Umbilical cord (tissue), 2 donors: ENCODE measurements around the gene PTPRD. TPM values are rescaled to one million over a fixed set of nuclear protein-coding genes. Genes with fewer than 3 reads are reported as not detected.
"Not testable (repeated sequence)": the region's sequence is repeated elsewhere in the genome, so short reads cannot be mapped to it uniquely, and the experiment has no call there.

Source experiments
- DNase-seq: peaks from one replicate; pipeline ENCODE4 v3.0.0-alpha.2; 2015; ENCODE audit warnings: low spot score
- total RNA-seq: library from RNA; depleted of rRNA; stranded (reverse); fragments of >200 nt; gene quantifications from one replicate; pipeline ENCODE4 v1.2.3, GENCODE V29; 2014; ENCODE audit warnings: low replicate concordance; ENCODE audit not compliant: insufficient read depth

The PTPRD gene
- total RNA-seq, 1 donor from 2014 or later = 29.1 TPM

DNA sequence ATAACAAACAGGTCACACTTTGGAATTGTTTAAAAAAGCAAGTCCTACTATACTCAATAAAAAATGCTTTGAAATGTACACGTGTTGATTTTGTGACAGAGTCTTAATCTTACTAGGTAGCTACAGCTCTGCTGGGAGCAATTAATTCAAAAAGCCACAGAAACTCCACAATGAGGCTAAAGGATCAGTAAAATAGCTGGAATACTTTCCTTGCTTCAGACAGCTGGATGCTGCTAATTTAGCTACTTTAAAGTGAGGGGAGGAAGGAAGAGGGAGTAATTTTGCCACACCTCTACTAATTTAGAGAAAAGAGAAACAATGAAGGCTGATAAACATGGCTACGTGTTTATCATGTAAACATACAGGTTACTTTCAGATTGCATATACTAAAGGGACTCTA, 1885.6 kb downstream of the PTPRD start:
- no peak for DNase-seq

- no peak for DNase-seq
These were observed 1886.1 kb downstream of the PTPRD start for GRCh38 chr9:8726692-8727091.

DNA sequence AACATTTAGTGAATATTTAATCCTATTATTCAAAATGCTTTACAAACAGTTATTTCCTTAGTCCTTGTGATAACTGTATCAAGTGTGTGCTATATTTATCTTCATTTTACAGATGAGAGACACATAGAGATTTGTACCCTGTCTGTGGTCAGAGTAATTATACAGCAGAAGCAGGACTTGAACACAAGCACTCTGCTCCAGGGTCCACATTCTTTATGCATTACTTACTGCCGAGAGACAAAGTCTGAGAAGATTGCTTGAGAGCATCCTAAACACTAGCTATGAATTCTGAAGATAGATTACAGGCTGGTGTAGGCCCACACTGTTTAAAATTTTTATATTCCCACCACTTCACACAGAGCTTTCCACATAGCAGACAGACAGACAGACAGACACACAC, 1887.2 kb downstream of the PTPRD start:
- no peak for DNase-seq

DNA sequence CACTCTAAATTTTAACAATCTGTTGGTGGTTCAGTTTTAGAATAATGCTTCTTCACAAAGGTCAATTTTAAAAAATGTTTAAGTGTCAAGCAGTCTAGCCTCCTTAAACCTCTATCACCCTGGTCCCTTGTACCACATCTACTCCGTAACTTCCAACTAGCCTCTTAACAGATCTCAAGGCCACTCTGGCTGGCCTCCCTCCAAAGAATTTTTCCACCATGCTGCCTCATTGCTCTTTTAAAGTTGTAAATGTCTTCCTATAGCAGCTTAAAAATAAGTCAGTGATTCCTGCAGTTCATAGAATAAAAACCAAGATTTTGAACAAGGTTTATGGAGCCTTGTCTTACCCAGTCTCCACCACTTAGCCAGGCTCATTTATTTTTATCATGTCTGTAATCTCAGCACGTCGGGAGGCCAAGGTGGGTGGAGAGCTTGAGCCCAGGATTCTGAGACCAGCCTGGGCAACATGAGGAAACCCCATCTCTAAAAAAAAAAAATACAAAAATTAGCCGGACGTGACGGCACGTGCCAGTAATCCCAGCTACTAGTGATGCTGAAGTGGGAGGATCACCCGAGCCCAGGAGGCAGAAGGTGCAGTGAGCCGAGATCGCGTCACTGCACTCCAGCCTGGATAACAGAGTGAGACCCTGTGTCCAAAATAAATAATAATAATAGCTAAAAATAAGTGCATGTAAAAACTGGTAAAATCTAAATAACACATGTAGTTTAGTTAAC, 1888.4 kb downstream of the PTPRD start:
- no peak for DNase-seq

DNA sequence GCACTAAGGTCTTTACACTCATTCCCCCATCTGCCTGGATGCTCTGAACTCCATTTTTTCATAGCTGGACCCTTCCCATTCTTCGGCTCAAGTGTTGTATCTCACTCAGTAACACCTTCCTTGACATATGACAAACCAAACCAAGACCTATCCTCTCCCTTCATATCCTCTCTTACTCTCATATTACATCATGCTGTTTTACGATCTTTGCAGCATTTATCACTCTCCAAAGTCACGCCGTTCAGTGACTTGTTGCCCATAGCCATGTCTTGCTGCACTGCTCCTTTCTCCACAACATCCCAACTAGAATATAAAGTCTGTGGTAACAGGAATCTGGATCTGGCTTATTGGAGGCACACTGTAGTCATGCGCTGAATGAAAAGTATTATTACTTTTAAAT, 1889.6 kb downstream of the PTPRD start:
- no peak for DNase-seq

- no peak for DNase-seq
These were observed 1892.8 kb downstream of the PTPRD start for GRCh38 chr9:8719833-8720486.

GRCh38 chr9:8718121-8718725, 1894.6 kb downstream of the PTPRD start:
- DNase-seq = peak; percentile 30

DNA sequence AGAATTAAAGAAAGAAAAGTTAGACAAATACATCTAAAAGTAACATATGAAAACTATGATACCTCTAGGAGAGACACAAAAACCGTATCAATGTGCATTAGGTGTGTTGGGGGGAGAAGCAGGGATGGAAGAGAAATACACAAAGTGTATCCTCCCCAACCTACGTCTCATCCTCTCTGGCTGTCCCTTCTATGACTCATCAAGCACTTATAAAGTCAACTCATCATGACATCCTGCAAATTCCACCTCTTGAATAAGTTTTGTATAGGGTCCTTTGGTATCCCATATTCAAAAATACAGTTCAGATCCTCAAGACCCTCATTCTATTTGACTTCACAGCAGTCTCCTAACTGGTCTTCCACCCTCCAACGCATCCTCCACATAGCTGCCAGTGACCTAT, 1895.7 kb downstream of the PTPRD start:
- no peak for DNase-seq

GRCh38 chr9:8715788-8716187, 1897.0 kb downstream of the PTPRD start:
- DNase-seq = no peak

GRCh38 chr9:8713811-8714165, 1899.0 kb downstream of the PTPRD start:
- no peak for DNase-seq

DNA sequence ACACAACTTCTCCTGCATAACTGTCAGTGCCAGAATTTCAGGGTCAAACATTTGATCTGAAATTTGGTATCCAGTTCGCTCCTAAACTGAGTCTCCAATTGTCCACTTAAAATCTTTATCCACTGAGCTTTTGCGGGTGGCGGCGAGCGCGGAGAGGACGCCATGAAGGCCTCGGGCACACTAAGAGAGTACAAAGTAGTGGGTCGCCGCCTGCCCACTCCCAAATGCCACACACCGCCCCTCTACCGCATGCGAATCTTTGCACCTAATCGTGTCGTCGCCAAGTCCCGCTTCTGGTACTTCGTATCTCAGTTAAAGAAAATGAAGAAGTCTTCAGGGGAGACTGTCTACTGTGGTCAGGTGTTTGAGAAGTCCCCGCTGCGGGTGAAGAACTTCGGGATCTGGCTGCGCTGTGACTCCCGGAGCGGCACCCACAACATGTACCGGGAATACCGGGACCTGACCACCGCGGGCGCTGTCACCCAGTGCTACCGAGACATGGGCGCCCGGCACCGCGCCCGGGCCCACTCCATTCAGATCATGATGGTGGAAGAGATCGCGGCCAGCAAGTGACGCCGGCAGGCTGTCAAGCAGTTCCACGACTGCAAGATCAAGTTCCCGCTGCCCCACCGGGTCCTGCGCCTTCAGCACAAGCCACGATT, 1899.5 kb downstream of the PTPRD start:
- no peak for DNase-seq

GRCh38 chr9:8709731-8710130, 1903.1 kb downstream of the PTPRD start:
- DNase-seq = no peak

DNA sequence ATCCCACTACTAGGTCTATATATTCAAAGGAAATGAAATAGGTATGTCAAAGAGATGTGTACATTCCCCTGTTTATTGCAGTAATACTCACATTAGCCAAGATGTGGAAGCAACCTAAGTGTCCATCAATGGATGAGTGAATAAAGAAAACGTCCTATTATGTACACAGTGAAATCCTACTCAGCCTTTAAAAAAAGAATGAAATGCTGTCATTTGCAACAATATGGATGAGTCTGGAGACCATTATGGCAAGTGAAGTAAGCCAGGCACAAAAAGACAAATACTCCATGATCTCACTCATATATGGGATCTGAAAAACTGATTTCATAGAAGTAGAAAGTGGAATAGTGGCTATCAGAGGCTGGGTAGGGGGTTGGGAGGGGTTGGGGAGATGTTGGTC, 1904.1 kb downstream of the PTPRD start:
- DNase-seq = no peak

- DNase-seq = no peak
These were observed 1905.8 kb downstream of the PTPRD start for GRCh38 chr9:8706998-8707397.

- no peak for DNase-seq
These were observed 1906.3 kb downstream of the PTPRD start for GRCh38 chr9:8706531-8706930.

GRCh38 chr9:8705861-8706260, 1906.9 kb downstream of the PTPRD start:
- DNase-seq = no peak

- no peak for DNase-seq
These were observed 1908.9 kb downstream of the PTPRD start for GRCh38 chr9:8703904-8704303.

GRCh38 chr9:8701904-8702303, 1910.9 kb downstream of the PTPRD start:
- DNase-seq = no peak

- DNase-seq = not testable (repeated sequence)
These were observed 1915.2 kb downstream of the PTPRD start for GRCh38 chr9:8697565-8697964.

- no peak for DNase-seq
These were observed 1916.3 kb downstream of the PTPRD start for GRCh38 chr9:8696516-8696915.

DNA sequence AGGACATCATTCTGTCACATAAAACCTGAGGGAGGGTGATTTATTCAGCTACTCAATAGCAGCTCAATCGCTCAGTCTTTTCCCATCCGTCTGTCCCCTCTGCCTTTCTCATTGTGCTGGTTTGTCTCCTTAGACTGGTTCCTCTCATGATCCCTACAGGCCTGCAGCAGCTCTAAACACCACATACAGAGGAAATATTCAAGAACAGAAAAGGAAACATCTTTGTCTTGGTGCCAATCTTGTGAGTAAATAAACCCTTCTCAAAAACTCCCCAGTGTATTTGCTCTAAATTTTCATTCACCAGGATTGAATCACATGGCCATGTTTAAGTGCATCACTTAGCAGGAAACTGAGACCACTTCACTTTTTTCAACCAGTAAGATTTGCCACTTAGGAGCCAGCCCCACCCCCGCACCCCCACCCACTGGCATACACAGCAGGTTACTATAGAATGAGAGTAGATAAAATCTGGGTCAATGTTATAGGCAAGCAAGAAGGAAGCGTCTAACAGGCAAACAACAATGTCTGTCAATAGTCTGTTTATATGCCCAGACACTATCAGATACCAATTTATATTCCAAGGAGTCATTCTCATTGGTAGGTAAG, 1917.7 kb downstream of the PTPRD start:
- DNase-seq = no peak

DNA sequence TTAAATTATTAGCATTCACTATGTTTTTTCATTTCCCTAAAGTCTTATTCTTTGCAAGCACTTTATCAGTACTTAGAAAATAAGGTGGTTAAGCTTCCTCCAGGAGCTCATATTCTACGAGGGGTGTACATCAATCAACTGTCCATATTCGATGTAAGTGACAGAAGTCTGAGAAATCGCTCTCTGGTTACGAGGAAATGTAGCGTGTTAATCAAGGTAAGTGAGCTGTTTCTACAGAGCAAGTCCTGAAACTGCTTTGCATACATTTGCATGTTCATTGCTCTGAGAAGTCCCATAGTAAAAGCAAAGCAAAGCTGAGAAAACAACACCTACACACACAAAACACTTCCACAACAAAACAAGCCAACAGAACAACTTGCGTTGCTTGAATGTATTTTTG, 1919.3 kb downstream of the PTPRD start:
- DNase-seq = no peak
